ENCODE measurements around the gene NLRP7. TPM values are rescaled to one million over a fixed set of nuclear protein-coding genes. Genes with fewer than 3 reads are reported as not detected.

Gene NLRP7
- total and polyA plus RNA-seq, 2 of the 13 experiments (the other 11 are each of a cell fraction or from before 2014, with no cell fraction given) = not detected

DNA sequence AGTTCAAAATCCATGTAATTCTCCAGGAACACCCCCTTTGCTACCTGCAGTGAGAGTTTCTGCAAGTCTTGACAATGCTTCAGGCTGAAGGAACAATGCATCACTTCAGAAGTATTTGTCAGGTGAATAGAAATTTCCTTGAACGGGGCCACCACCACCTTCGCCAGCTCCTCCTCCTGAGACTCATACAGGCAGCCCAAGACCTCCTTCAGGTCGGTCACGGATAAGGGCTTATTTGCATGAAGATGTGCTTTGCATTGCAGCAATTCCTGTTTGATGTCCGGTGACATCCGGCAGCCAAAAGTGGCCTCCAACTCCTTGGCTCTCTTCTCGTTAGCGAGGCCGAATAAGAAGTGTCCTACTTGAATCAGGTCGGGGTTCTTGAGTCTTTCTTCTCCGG, 8.4 kb downstream of the NLRP7 start:
- Histone ChIP-seq H3K27ac (ENCODE audit: extremely low read length, insufficient read depth, low read length) (no peak overlapping the region), H3K4me2 (ENCODE audit: low read depth, low read length) (no peak overlapping the region), H3K9me3 (ENCODE audit: low read length) (no peaks in the 10 kb centered on the region), H3K4me3 (replicated peaks in 1 of 3; ENCODE audit: insufficient read depth in 1 of 3, low read depth in 2 of 3, low read length in 3 of 3) (no peak overlapping the region), H2AFZ (ENCODE audit: low read length) (no peak overlapping the region), H3K79me2 (ENCODE audit: insufficient read depth, low read length) (no peaks in the 10 kb centered on the region), H3K4me1 (ENCODE audit: insufficient read depth, low read length) (no peaks in the 10 kb centered on the region), H3K9ac (ENCODE audit: insufficient read depth, low read depth, low read length) (no peak overlapping the region), H3K36me3 (replicated peaks in 1 of 2; ENCODE audit: control insufficient read depth in 1 of 2, insufficient read depth in 2 of 2, low read length in 2 of 2) (no peaks in the 10 kb centered on the region), H3K27me3 (ENCODE audit: control insufficient read depth in 1 of 2, insufficient read depth in 2 of 2, low read length in 2 of 2) (peaks cover 5 to 19% of the 10 kb centered on the region in 2 experiments; a peak in 4 of 5 replicates), H4K20me1 (ENCODE audit: insufficient read depth, low read length) (no peaks in the 10 kb centered on the region)
- no TSS peak for BruUV-seq (replicated peaks)
- CTCF ChIA-PET (ENCODE audit: low intra/inter-chr PET ratio, low total read pairs) = no interaction called here
- DNase-seq (ENCODE audit: low spot score) = no peak
- no peak for FAIRE-seq
- POLR2A ChIA-PET = no interaction called here
- in situ Hi-C loops (cut with HindIII; ENCODE audit: extremely low pct_ligation_motif_present, low pct_unique_long_range_greater_than_20kb) (no loop called here), intact Hi-C loops (cut with micrococcal nuclease; ENCODE audit: unreplicated experiment) (no loop called here)
- 80% methylated on average over 6 of the region's 11 CpGs for WGBS (ENCODE audit: low lambda C conversion rate)
- no peak for ATAC-seq
- TF ChIP-seq ATF7 (IDR thresholded peaks at IDR 0.05) (no peak), ATF7 (CRISPR knock-in tag; IDR thresholded peaks at IDR 0.05) (no peak), KAT2B (IDR thresholded peaks at IDR 0.05; ENCODE audit: borderline replicate concordance, low read depth, low read length) (no peak), EP300 (IDR thresholded peaks at IDR 0.05; ENCODE audit: low read depth in 2 of 2, low read length in 2 of 2) (no peak), EP300 (CRISPR knock-in tag; IDR thresholded peaks at IDR 0.05; ENCODE audit: borderline replicate concordance) (no peak), MBNL3 (CRISPR knock-in tag; conservative IDR thresholded peaks at IDR 0.05) (no peak), ZBTB7B (CRISPR knock-in tag; IDR thresholded peaks at IDR 0.05) (no peak), ZKSCAN8 (CRISPR knock-in tag; IDR thresholded peaks at IDR 0.05; ENCODE audit: borderline replicate concordance) (no peak), ADNP (CRISPR knock-in tag; IDR thresholded peaks at IDR 0.05) (no peak), ETV6 (CRISPR knock-in tag; conservative IDR thresholded peaks at IDR 0.05) (no peak), NR2C2 (CRISPR knock-in tag; IDR thresholded peaks at IDR 0.05; ENCODE audit: borderline replicate concordance) (no peak), EZH2 (conservative IDR thresholded peaks at IDR 0.05; ENCODE audit: low read depth, low read length) (no peak), HNRNPLL (IDR thresholded peaks at IDR 0.05; ENCODE audit: low read depth, low read length, poor library complexity, severe bottlenecking) (no peak)
- TF ChIP-seq, protein P1, sequence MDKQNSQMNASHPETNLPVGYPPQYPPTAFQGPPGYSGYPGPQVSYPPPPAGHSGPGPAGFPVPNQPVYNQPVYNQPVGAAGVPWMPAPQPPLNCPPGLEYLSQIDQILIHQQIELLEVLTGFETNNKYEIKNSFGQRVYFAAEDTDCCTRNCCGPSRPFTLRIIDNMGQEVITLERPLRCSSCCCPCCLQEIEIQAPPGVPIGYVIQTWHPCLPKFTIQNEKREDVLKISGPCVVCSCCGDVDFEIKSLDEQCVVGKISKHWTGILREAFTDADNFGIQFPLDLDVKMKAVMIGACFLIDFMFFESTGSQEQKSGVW (CRISPR knock-in tag; IDR thresholded peaks at IDR 0.05; ENCODE audit: borderline replicate concordance) = no peak
- TF ChIP-seq, protein P2, sequence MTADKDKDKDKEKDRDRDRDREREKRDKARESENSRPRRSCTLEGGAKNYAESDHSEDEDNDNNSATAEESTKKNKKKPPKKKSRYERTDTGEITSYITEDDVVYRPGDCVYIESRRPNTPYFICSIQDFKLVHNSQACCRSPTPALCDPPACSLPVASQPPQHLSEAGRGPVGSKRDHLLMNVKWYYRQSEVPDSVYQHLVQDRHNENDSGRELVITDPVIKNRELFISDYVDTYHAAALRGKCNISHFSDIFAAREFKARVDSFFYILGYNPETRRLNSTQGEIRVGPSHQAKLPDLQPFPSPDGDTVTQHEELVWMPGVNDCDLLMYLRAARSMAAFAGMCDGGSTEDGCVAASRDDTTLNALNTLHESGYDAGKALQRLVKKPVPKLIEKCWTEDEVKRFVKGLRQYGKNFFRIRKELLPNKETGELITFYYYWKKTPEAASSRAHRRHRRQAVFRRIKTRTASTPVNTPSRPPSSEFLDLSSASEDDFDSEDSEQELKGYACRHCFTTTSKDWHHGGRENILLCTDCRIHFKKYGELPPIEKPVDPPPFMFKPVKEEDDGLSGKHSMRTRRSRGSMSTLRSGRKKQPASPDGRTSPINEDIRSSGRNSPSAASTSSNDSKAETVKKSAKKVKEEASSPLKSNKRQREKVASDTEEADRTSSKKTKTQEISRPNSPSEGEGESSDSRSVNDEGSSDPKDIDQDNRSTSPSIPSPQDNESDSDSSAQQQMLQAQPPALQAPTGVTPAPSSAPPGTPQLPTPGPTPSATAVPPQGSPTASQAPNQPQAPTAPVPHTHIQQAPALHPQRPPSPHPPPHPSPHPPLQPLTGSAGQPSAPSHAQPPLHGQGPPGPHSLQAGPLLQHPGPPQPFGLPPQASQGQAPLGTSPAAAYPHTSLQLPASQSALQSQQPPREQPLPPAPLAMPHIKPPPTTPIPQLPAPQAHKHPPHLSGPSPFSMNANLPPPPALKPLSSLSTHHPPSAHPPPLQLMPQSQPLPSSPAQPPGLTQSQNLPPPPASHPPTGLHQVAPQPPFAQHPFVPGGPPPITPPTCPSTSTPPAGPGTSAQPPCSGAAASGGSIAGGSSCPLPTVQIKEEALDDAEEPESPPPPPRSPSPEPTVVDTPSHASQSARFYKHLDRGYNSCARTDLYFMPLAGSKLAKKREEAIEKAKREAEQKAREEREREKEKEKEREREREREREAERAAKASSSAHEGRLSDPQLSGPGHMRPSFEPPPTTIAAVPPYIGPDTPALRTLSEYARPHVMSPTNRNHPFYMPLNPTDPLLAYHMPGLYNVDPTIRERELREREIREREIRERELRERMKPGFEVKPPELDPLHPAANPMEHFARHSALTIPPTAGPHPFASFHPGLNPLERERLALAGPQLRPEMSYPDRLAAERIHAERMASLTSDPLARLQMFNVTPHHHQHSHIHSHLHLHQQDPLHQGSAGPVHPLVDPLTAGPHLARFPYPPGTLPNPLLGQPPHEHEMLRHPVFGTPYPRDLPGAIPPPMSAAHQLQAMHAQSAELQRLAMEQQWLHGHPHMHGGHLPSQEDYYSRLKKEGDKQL (CRISPR knock-in tag; IDR thresholded peaks at IDR 0.05; ENCODE audit: low read depth) = no peak
- TF ChIP-seq, protein P3, sequence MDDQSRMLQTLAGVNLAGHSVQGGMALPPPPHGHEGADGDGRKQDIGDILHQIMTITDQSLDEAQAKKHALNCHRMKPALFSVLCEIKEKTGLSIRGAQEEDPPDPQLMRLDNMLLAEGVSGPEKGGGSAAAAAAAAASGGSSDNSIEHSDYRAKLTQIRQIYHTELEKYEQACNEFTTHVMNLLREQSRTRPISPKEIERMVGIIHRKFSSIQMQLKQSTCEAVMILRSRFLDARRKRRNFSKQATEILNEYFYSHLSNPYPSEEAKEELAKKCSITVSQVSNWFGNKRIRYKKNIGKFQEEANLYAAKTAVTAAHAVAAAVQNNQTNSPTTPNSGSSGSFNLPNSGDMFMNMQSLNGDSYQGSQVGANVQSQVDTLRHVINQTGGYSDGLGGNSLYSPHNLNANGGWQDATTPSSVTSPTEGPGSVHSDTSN (CRISPR knock-in tag; IDR thresholded peaks at IDR 0.05; ENCODE audit: borderline replicate concordance) = no peak
- TF ChIP-seq, protein P4, sequence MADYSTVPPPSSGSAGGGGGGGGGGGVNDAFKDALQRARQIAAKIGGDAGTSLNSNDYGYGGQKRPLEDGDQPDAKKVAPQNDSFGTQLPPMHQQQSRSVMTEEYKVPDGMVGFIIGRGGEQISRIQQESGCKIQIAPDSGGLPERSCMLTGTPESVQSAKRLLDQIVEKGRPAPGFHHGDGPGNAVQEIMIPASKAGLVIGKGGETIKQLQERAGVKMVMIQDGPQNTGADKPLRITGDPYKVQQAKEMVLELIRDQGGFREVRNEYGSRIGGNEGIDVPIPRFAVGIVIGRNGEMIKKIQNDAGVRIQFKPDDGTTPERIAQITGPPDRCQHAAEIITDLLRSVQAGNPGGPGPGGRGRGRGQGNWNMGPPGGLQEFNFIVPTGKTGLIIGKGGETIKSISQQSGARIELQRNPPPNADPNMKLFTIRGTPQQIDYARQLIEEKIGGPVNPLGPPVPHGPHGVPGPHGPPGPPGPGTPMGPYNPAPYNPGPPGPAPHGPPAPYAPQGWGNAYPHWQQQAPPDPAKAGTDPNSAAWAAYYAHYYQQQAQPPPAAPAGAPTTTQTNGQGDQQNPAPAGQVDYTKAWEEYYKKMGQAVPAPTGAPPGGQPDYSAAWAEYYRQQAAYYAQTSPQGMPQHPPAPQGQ (CRISPR knock-in tag; IDR thresholded peaks at IDR 0.05; ENCODE audit: borderline replicate concordance) = no peak
